Esophagus muscularis mucosa (tissue), 4 donors: ENCODE data around the gene HTT. TPM values are rescaled to one million over a fixed set of nuclear protein-coding genes. Genes with fewer than 3 reads are reported as not detected.

Source experiments
- DNase-seq: peaks from one replicate; pipeline ENCODE4 v3.0.0-alpha.2; 2017; ENCODE audit errors: extremely low spot score
- H3K27ac ChIP-seq, 4 donors: fragments of 200-600 bp; sonication (generic); replicated peaks in 1 of 4; 1 replicate in 3 of 4; 2 replicates in 1 of 4; pipeline ENCODE4 v1.5.1; 2016 to 2019; ENCODE audit warnings: mild to moderate bottlenecking in 1 of 4
- H3K27me3 ChIP-seq, 4 donors: fragments of 200-600 bp; sonication (generic); one replicate each; pipeline versions ENCODE4 v1.5.1 to v1.6.0; 2016 to 2019
- H3K36me3 ChIP-seq, 4 donors: fragments of 200-600 bp; sonication (generic); one replicate each; pipeline ENCODE4 v1.5.1; 2016 to 2019
- H3K4me1 ChIP-seq, 4 donors: fragments of 200-600 bp; sonication (generic); one replicate each; pipeline ENCODE4 v1.5.1; 2016 to 2019
- H3K4me3 ChIP-seq, 4 donors: fragments of 200-600 bp; sonication (generic); 1 replicate in 2 of 4; 2 replicates in 2 of 4; pipeline ENCODE4 v1.5.1; 2016 to 2019; ENCODE audit warnings: mild to moderate bottlenecking in 4 of 4, moderate library complexity in 1 of 4
- H3K9me3 ChIP-seq, 4 donors: fragments of 200-600 bp; sonication (generic); 1 replicate in 3 of 4; 2 replicates in 1 of 4; pipeline ENCODE4 v1.5.1; 2016 to 2019
- EP300 ChIP-seq: sonication (generic); formaldehyde crosslinking; IDR thresholded peaks from one replicate; pipeline ENCODE4 v1.6.1; 2017; ENCODE audit warnings: antibody characterized with exemption
- POLR2A ChIP-seq: fragments of 450-650 bp; IDR thresholded peaks from one replicate; pipeline ENCODE4 v1.6.1; 2017; ENCODE audit warnings: antibody characterized with exemption, moderate library complexity, mild to moderate bottlenecking, low read depth
- POLR2AphosphoS5 ChIP-seq, 2 donors: sonication (generic); formaldehyde crosslinking; IDR thresholded peaks; one replicate each; pipeline ENCODE4 v1.6.1; 2017; ENCODE audit warnings: antibody characterized with exemption in 2 of 2
- WGBS: methylation state at CpG from one replicate; pipeline ENCODE4 v1.1.5; 2018; 5-methylcytosine and 5-hydroxymethylcytosine counted together
- intact Hi-C: fragments of 100-400 bp; cut with DNase I; formaldehyde crosslinking; loops from one replicate; pipeline ENCODE4 v1.15.1; 2023
- total RNA-seq, 4 donors: library from RNA; depleted of rRNA; stranded (reverse); fragments of >200 nt; gene quantifications; one replicate each; pipeline versions ENCODE4 v1.1.0 to v1.2.1, GENCODE V29; 2016
- TF ChIP-seq, protein P1 (sequence below), 3 experiments: fragments of 200-600 bp in 2 of 3; fragments of 450-650 bp in 1 of 3; sonication (generic) in 2 of 3; IDR thresholded peaks; one replicate each; pipeline ENCODE4 v1.5.1; 2017 to 2019; ENCODE audit warnings: antibody characterized with exemption in 3 of 3, mild to moderate bottlenecking in 2 of 3, moderate library complexity in 1 of 3

Gene HTT
- total RNA-seq, 4 donors from 2014 or later = 30.2 to 65.7 (median 49.3) TPM

DNA sequence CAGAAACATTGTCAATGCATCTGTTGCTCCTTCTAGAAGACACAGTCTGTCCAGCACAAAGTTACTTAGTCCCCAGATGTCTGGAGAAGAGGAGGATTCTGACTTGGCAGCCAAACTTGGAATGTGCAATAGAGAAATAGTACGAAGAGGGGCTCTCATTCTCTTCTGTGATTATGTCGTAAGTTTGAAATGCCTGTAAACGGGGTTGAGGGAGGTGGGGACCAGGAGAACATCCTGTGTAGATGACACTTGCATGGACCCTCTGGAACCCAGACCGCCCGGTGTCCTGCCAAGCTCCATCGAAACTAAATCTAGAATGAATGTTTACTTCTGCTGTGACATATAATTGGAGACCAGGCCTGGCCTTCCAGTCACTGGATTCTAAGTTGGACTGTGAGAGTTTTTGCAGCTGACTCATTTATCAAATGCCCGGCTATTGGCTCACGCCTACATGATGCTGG lies 129.5 kb downstream of the HTT start:
- peak overlapping the region; percentile 68 to 86 (median 75) for H3K27ac ChIP-seq
- H3K4me3 ChIP-seq = peak overlapping the region in 3 of 4 donors; percentile 9 to 24 (median 22)
- peaks cover 4 to 58% (median 42%) of the 10 kb centered on the region in 4 donors for H3K36me3 ChIP-seq
- H3K9me3 ChIP-seq = no peaks in the 10 kb centered on the region
- WGBS = 23% methylated on average over 8 of the region's 8 CpGs
- DNase-seq = peak; percentile 95
- H3K4me1 ChIP-seq = peaks cover 14 to 67% (median 58%) of the 10 kb centered on the region in 4 donors
- intact Hi-C loops = loop anchor here (5.0 to 10.0 kb wide), 2 partner anchors 88 to 99 kb away; partner anchors contain the start of gene RGS12
- TF ChIP-seq, protein P1, sequence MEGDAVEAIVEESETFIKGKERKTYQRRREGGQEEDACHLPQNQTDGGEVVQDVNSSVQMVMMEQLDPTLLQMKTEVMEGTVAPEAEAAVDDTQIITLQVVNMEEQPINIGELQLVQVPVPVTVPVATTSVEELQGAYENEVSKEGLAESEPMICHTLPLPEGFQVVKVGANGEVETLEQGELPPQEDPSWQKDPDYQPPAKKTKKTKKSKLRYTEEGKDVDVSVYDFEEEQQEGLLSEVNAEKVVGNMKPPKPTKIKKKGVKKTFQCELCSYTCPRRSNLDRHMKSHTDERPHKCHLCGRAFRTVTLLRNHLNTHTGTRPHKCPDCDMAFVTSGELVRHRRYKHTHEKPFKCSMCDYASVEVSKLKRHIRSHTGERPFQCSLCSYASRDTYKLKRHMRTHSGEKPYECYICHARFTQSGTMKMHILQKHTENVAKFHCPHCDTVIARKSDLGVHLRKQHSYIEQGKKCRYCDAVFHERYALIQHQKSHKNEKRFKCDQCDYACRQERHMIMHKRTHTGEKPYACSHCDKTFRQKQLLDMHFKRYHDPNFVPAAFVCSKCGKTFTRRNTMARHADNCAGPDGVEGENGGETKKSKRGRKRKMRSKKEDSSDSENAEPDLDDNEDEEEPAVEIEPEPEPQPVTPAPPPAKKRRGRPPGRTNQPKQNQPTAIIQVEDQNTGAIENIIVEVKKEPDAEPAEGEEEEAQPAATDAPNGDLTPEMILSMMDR (IDR thresholded peaks at IDR 0.05) = no peak
- TF ChIP-seq EP300 (peak; percentile 77), POLR2AphosphoS5 (IDR thresholded peaks at IDR 0.05) (peak; percentile 67 to 68), POLR2A (no peak)
- no peaks in the 10 kb centered on the region for H3K27me3 ChIP-seq

DNA sequence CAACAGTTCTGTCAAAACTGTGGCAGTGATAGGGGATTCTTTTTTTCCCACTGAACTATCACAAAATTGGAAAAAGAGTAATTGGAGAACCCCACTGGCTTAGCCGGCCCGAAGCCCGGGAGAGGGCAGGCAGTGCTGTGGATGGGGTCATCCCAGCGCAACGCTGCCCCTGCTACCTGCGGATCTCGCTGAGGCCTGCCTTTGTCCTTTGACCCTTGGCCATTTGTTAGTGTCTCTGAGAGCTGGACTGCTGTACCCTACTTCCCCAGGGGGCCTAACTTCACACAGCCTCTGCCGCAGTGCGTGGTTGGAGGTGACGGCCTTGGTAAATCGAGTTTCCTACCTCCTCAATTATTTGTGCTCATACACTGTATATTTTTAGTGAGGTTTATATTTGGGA lies 131.5 kb downstream of the HTT start:
- no peaks in the 10 kb centered on the region for H3K27me3 ChIP-seq
- TF ChIP-seq POLR2AphosphoS5 (IDR thresholded peaks at IDR 0.05) = no peak
- TF ChIP-seq, protein P1 (IDR thresholded peaks at IDR 0.05) = no peak
- TF ChIP-seq EP300 = no peak
- TF ChIP-seq POLR2A = no peak
- peak overlapping the region in 2 of 4 donors; percentile 28 to 86 for H3K27ac ChIP-seq
- H3K4me1 ChIP-seq = peaks cover 14 to 60% (median 47%) of the 10 kb centered on the region in 4 donors
- H3K36me3 ChIP-seq = peaks cover 7 to 64% (median 41%) of the 10 kb centered on the region in 4 donors
- intact Hi-C loops = loop anchor here (10.0 kb wide), 1 partner anchor 101 kb away; no protein-coding TSS in a partner anchor
- no peaks in the 10 kb centered on the region for H3K9me3 ChIP-seq
- 89% methylated on average over 11 of the region's 11 CpGs for WGBS
- no peak for DNase-seq
- H3K4me3 ChIP-seq = no peak overlapping the region

DNA sequence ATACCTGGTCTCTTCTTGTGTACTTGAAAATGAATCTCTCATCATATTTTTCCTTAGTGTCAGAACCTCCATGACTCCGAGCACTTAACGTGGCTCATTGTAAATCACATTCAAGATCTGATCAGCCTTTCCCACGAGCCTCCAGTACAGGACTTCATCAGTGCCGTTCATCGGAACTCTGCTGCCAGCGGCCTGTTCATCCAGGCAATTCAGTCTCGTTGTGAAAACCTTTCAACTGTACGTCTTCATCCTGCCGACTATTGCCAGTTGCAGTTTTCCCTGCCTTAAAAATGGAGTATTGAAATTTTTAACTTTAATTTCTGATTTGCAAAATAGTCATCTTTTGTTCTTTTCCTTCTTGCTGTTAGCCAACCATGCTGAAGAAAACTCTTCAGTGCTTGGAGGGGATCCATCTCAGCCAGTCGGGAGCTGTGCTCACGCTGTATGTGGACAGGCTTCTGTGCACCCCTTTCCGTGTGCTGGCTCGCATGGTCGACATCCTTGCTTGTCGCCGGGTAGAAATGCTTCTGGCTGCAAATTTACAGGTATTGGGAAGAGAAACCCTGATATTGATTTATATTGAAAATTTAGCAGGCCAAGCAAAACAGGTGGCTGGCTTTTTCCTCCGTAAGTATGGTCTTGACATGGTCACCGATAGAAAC lies 132.1 kb downstream of the HTT start:
- Histone ChIP-seq H3K36me3 (peaks cover 7 to 68% (median 40%) of the 10 kb centered on the region in 4 donors), H3K27ac (peak overlapping the region in 1 of 4 donors; percentile 86), H3K4me1 (peaks cover 14 to 55% (median 42%) of the 10 kb centered on the region in 4 donors), H3K4me3 (no peak overlapping the region), H3K9me3 (no peaks in the 10 kb centered on the region), H3K27me3 (no peaks in the 10 kb centered on the region)
- intact Hi-C loops = loop anchor here (10.0 kb wide), 1 partner anchor 102 kb away; no protein-coding TSS in a partner anchor
- TF ChIP-seq POLR2A (no peak), POLR2AphosphoS5 (IDR thresholded peaks at IDR 0.05) (no peak), EP300 (no peak)
- TF ChIP-seq, protein P1 (IDR thresholded peaks at IDR 0.05) = no peak
- DNase-seq = no peak
- WGBS = 93% methylated on average over 18 of the region's 18 CpGs

DNA sequence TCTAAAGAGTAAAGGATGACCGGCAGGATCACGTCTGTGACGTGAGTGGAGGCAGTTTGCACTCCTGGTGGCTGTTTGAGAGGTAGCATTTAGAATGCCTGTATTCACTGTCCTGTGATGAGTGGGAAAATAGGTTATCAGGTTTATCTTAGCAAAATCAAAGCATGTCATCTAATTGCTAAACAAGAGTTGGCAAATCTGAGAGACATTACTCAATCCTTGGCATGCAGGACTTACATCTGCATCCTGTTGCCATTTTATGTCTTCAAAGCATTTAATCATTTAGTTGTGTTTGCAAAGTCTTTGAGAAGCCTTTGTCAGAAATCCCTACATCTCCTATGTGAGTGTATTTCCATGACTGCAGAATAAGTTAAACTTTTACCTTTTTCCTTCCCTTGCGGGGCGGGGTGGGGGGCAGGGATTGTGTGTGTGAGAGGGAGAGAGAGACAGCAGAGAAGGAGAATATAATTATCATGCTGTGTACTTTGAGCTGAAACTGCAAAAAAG lies 133.1 kb downstream of the HTT start:
- H3K4me1 ChIP-seq = peaks cover 13 to 45% (median 31%) of the 10 kb centered on the region in 4 donors
- H3K9me3 ChIP-seq = no peaks in the 10 kb centered on the region
- no peak overlapping the region for H3K27ac ChIP-seq
- intact Hi-C loops = loop anchor here (10.0 kb wide), 1 partner anchor 103 kb away; no protein-coding TSS in a partner anchor
- 70% methylated on average over 5 of the region's 5 CpGs for WGBS
- no peak for DNase-seq
- no peaks in the 10 kb centered on the region for H3K27me3 ChIP-seq
- TF ChIP-seq EP300 = no peak
- TF ChIP-seq, protein P1 (IDR thresholded peaks at IDR 0.05) = peak in 1 of 3 experiments; percentile 22
- peak in 1 of 2 donors; percentile 52 for TF ChIP-seq POLR2AphosphoS5 (IDR thresholded peaks at IDR 0.05)
- H3K36me3 ChIP-seq = peaks cover 16 to 72% (median 49%) of the 10 kb centered on the region in 4 donors
- no peak overlapping the region for H3K4me3 ChIP-seq
